Natural killer cell (primary cell): ENCODE results near the gene C12orf75. TPM values are rescaled to one million over a fixed set of nuclear protein-coding genes. Genes with fewer than 3 reads are reported as not detected.
A peak's percentile ranks its signal among the peaks of the same experiment; 100 is the strongest.

ENCODE experiments used
- ATAC-seq, 3 donors: fragments of 150-1000 bp in 2 of 3; fragments of 200-7000 bp in 1 of 3; cut with Tn5 transposase; 1 replicate in 1 of 3; 2 replicates in 2 of 3; pipeline ENCODE4 v1.10.0; 2021; ENCODE audit warnings: mild to moderate bottlenecking in 2 of 3, moderate library complexity in 2 of 3
- DNase-seq, 2 donors: peaks; one replicate each; pipeline versions ENCODE4 v3.0.0 to v3.0.0-alpha.2; 2013 to 2021; ENCODE audit warnings: mixed read lengths in 1 of 2
- H3K27ac ChIP-seq: one replicate; pipeline ENCODE4 v1.5.1; 2013; ENCODE audit warnings: mild to moderate bottlenecking, low read length
- H3K27me3 ChIP-seq: one replicate; pipeline ENCODE4 v1.6.1; 2013; ENCODE audit warnings: low read length; ENCODE audit not compliant: control insufficient read depth, insufficient read depth
- H3K36me3 ChIP-seq: one replicate; pipeline ENCODE4 v1.6.1; 2013; ENCODE audit warnings: low read length; ENCODE audit not compliant: control insufficient read depth, insufficient read depth
- H3K4me1 ChIP-seq: one replicate; pipeline ENCODE4 v1.6.1; 2013; ENCODE audit warnings: low read length; ENCODE audit not compliant: control insufficient read depth, insufficient read depth
- H3K4me3 ChIP-seq: one replicate; pipeline ENCODE4 v1.5.1; 2013; ENCODE audit warnings: low read length
- H3K9me3 ChIP-seq: one replicate; pipeline ENCODE4 v1.6.1; 2013; ENCODE audit warnings: low read length; ENCODE audit not compliant: control insufficient read depth, insufficient read depth
- H3K27ac Mint-ChIP-seq, 2 donors: one replicate each; pipeline ENCODE4 v1.8.0; 2022; ENCODE audit warnings: mild to moderate bottlenecking in 2 of 2, mixed read lengths in 2 of 2, moderate library complexity in 1 of 2
- H3K27me3 Mint-ChIP-seq, 2 donors: one replicate each; pipeline ENCODE4 v1.8.0; 2022; ENCODE audit warnings: low read depth in 2 of 2, mixed read lengths in 2 of 2
- H3K36me3 Mint-ChIP-seq: one replicate; pipeline ENCODE4 v1.8.0; 2022; ENCODE audit warnings: mixed read lengths
- H3K4me1 Mint-ChIP-seq, 2 donors: one replicate each; pipeline ENCODE4 v1.8.0; 2022; ENCODE audit warnings: mixed read lengths in 2 of 2
- H3K4me3 Mint-ChIP-seq: one replicate; pipeline ENCODE4 v1.8.0; 2022; ENCODE audit warnings: mild to moderate bottlenecking, moderate library complexity, mixed read lengths
- H3K9me3 Mint-ChIP-seq, 2 donors: one replicate each; pipeline ENCODE4 v1.8.0; 2022; ENCODE audit warnings: mixed read lengths in 2 of 2
- CTCF ChIP-seq: fragments of 200-600 bp; IDR thresholded peaks from one replicate; pipeline ENCODE4 v1.8.0; 2022; ENCODE audit warnings: antibody characterized with exemption
- WGBS: methylation state at CpG from one replicate; pipeline ENCODE4 v1.1.7; 2013; ENCODE audit warnings: missing lambda C conversion rate; ENCODE audit not compliant: insufficient coverage; 5-methylcytosine and 5-hydroxymethylcytosine counted together
- intact Hi-C: fragments of 100-400 bp; cut with micrococcal nuclease; formaldehyde crosslinking; loops from one replicate; pipeline ENCODE4 v1.14.2; 2022
- total RNA-seq, 4 donors: library from RNA; stranded (reverse); fragments of 120-200 nt in 1 of 4; gene quantifications; one replicate each; pipeline versions ENCODE4 v1.2.3 to v1.2.4, GENCODE V29; 2013 to 2022

The C12orf75 gene
- 100 to 1,000 TPM; 121 to 131 (median 128) TPM for total RNA-seq
- 97.6 TPM for total RNA-seq (2013)

GRCh38 chr12:105330283-105330930 lies at the start of gene C12orf75:
TSS of gene C12orf75 (plus strand) at chr12:105330691. CDS start at chr12:105330892, 201 bp downstream.
- no peaks in the 10 kb centered on the region for H3K27me3 ChIP-seq
- H3K4me1 ChIP-seq, result peaks cover 60% of the 10 kb centered on the region
- DNase-seq (peak; percentile 83 to 91), ATAC-seq (peak; percentile 75 to 88 (median 85))
- Mint-ChIP-seq H3K9me3 (no peaks in the 10 kb centered on the region), H3K27ac (peak within 1 kb of the TSS; percentile 89 to 96), H3K4me3 (peak within 1 kb of the TSS; percentile 92), H3K36me3 (no peaks in the 10 kb centered on the region), H3K27me3 (no peaks in the 10 kb centered on the region), H3K4me1 (peaks cover 83 to 85% of the 10 kb centered on the region in 2 donors)
- no peak for TF ChIP-seq CTCF
- intact Hi-C loops, result loop anchor here (2.0 to 5.0 kb wide), 2 partner anchors 52 to 93 kb away; partner anchors contain the start of gene APPL2
- peak within 1 kb of the TSS; percentile 53 for H3K4me3 ChIP-seq
- H3K36me3 ChIP-seq, result no peaks in the 10 kb centered on the region
- H3K9me3 ChIP-seq, result no peaks in the 10 kb centered on the region
- under 1% methylated on average over 62 of the region's 66 CpGs for WGBS
- H3K27ac ChIP-seq, result peak within 1 kb of the TSS; percentile 76

GRCh38 chr12:105280966-105281693 lies 49.4 kb upstream of the C12orf75 start:
- H3K4me3 Mint-ChIP-seq, result no peak overlapping the region
- no peak overlapping the region for H3K27ac Mint-ChIP-seq
- H3K4me3 ChIP-seq, result no peak overlapping the region
- no peak for TF ChIP-seq CTCF
- H3K36me3 Mint-ChIP-seq, result no peaks in the 10 kb centered on the region
- no peaks in the 10 kb centered on the region for H3K9me3 Mint-ChIP-seq
- peaks cover 10 to 19% of the 10 kb centered on the region in 2 donors for H3K27me3 Mint-ChIP-seq
- no peaks in the 10 kb centered on the region for H3K4me1 ChIP-seq
- no peaks in the 10 kb centered on the region for H3K36me3 ChIP-seq
- no peaks in the 10 kb centered on the region for H3K9me3 ChIP-seq
- WGBS, result 86% methylated on average over 6 of the region's 6 CpGs
- ATAC-seq, result no peak
- H3K4me1 Mint-ChIP-seq, result peaks cover 0 to 10% of the 10 kb centered on the region in 2 donors
- no peak overlapping the region for H3K27ac ChIP-seq
- H3K27me3 ChIP-seq, result no peaks in the 10 kb centered on the region
- intact Hi-C loops, result no loop called here
- no peak for DNase-seq

GRCh38 chr12:105281694-105282049 lies 48.8 kb upstream of the C12orf75 start:
- peaks cover 0 to 6% of the 10 kb centered on the region in 2 donors for H3K4me1 Mint-ChIP-seq
- no peak for TF ChIP-seq CTCF
- H3K36me3 Mint-ChIP-seq, result no peaks in the 10 kb centered on the region
- H3K9me3 Mint-ChIP-seq, result no peaks in the 10 kb centered on the region
- DNase-seq (no peak), ATAC-seq (no peak)
- H3K36me3 ChIP-seq, result no peaks in the 10 kb centered on the region
- no peak overlapping the region for H3K4me3 Mint-ChIP-seq
- no peaks in the 10 kb centered on the region for H3K27me3 ChIP-seq
- H3K4me3 ChIP-seq, result no peak overlapping the region
- H3K4me1 ChIP-seq, result no peaks in the 10 kb centered on the region
- intact Hi-C loops, result no loop called here
- no peak overlapping the region for H3K27ac Mint-ChIP-seq
- 100% methylated on average over 1 of the region's 1 CpG for WGBS
- peaks cover 10 to 23% of the 10 kb centered on the region in 2 donors for H3K27me3 Mint-ChIP-seq
- H3K27ac ChIP-seq, result no peak overlapping the region
- H3K9me3 ChIP-seq, result no peaks in the 10 kb centered on the region
